Stomach (tissue), 4 donors: ENCODE measurements around the gene FOLR2.

Source experiments
- EP300 ChIP-seq: sonication (generic); formaldehyde crosslinking; IDR thresholded peaks from one replicate; pipeline ENCODE4 v1.6.1; 2017; ENCODE audit warnings: antibody characterized with exemption
- POLR2A ChIP-seq, 4 donors: fragments of 450-650 bp; IDR thresholded peaks; one replicate each; pipeline ENCODE4 v1.6.1; 2016; ENCODE audit warnings: antibody characterized with exemption in 4 of 4, control low read depth in 2 of 4, mild to moderate bottlenecking in 1 of 4, moderate library complexity in 1 of 4
- POLR2AphosphoS5 ChIP-seq, 3 donors: sonication (generic); formaldehyde crosslinking; IDR thresholded peaks; one replicate each; pipeline ENCODE4 v1.6.1; 2016; ENCODE audit warnings: antibody characterized with exemption in 3 of 3
- TF ChIP-seq, protein P1 (sequence below), 7 experiments: fragments of 450-650 bp in 4 of 7; fragments of 200-600 bp in 3 of 7; sonication (generic) in 3 of 7; IDR thresholded peaks; one replicate each; pipeline ENCODE4 v1.5.1; 2016 to 2019; ENCODE audit warnings: antibody characterized with exemption in 7 of 7, control low read depth in 2 of 7, mild to moderate bottlenecking in 1 of 7

DNA sequence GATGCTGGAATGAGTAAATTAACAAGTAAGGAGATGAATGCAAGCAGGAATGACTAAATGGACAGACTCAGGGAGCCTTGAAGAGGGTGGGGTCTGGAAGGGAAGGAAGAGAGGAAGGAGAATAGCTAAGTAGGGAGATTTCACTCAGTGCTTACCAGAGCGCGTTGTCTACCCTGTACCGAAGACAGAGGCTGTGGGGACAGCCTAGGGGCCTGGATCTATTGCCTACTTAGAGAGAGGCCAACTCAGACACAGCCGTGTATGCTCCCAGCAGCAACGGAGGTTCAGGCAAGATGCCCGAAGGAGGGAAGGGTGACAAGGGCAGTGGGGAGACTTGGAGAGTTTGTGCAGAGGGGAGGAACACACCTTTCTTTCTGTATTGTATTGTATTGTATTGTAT, at the start of gene FOLR2:
- TF ChIP-seq POLR2A (IDR thresholded peaks at IDR 0.05) (no peak), POLR2AphosphoS5 (IDR thresholded peaks at IDR 0.05) (no peak), EP300 (no peak)
- TF ChIP-seq, protein P1, sequence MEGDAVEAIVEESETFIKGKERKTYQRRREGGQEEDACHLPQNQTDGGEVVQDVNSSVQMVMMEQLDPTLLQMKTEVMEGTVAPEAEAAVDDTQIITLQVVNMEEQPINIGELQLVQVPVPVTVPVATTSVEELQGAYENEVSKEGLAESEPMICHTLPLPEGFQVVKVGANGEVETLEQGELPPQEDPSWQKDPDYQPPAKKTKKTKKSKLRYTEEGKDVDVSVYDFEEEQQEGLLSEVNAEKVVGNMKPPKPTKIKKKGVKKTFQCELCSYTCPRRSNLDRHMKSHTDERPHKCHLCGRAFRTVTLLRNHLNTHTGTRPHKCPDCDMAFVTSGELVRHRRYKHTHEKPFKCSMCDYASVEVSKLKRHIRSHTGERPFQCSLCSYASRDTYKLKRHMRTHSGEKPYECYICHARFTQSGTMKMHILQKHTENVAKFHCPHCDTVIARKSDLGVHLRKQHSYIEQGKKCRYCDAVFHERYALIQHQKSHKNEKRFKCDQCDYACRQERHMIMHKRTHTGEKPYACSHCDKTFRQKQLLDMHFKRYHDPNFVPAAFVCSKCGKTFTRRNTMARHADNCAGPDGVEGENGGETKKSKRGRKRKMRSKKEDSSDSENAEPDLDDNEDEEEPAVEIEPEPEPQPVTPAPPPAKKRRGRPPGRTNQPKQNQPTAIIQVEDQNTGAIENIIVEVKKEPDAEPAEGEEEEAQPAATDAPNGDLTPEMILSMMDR (IDR thresholded peaks at IDR 0.05): no peak
